GM19023 (cell line): ENCODE results near the gene LMAN2.
A peak's percentile ranks its signal among the peaks of the same experiment; 100 is the strongest.

ENCODE experiments used
- ATAC-seq: cut with Tn5 transposase; IDR thresholded peaks from one replicate; pipeline ENCODE4 v1.9.1; 2021; ENCODE audit warnings: mild to moderate bottlenecking, moderate library complexity; ENCODE audit not compliant: unreplicated experiment

The LMAN2 gene

DNA sequence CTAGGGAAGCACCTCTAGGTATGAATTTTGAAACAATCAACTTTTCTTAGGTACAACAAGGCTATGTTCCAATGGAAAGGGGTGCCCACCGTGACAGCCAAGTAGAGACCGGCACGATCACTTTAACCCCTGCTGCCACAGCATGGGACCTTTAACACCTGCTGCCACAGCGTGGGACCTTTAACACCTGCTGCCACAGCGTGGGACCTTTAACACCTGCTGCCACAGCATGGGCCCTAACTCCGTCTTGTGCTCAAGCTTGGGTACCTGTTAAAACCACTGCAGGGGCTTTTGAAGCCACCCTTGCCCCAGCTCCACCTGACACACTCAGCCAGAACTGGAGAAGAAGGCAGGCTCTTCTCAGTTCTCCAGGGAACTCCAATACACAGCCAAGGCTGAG is 21.6 kb downstream of the LMAN2 start:
- ATAC-seq = no peak

GRCh38 chr5:177328545-177329231 is 22.8 kb downstream of the LMAN2 start:
- no peak for ATAC-seq

DNA sequence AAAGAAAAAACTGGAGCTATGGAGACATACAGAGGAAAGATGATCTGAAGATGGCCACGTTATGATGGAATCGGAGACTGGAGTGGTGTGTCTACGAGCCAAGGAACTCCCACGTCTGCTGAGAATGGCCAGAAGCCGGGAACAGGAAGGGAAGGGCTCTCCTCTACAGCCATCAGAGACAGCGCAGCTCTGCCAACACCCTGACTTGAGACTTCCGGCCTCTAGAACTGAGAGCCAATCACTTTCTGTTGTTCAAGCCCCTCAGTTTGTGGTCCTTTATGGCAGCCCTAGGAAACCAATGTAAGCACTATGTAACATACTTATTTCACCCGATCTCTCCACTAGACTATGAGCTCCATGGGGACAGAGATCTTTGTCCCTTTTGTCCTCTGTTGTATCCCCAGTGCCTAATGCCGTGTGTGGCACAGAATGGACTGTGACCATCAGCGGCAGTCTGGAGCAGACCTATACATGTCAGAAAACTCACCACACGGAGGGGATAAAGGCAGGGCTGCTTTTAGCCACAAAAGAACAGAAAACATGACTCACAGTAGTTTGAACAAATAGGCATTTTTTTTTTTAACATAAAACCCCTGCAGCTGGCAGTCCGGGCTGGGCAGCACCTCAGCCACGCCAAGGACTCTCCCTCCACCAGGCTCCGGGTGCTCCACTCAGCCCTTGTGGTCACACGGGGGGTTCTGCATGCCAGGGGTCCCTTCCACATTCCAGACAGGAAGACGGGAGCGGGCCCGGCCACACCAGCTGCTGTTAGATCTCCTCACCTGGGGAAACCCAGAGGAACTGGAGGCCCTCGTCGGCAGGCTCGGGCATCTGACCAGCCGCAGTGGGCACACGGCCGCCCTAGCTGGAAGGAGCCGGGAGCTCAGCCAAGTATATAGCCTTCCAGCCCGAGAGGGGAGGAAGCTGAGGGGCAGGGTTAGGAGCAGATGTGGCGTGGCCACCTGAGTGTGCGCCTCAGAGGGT is 23.6 kb downstream of the LMAN2 start:
- ATAC-seq = no peak

- no peak for ATAC-seq
Observed at GRCh38 chr5:177325868-177326381, 25.5 kb downstream of the LMAN2 start.

- no peak for ATAC-seq
Observed at GRCh38 chr5:177320879-177321278, 30.6 kb downstream of the LMAN2 start.

DNA sequence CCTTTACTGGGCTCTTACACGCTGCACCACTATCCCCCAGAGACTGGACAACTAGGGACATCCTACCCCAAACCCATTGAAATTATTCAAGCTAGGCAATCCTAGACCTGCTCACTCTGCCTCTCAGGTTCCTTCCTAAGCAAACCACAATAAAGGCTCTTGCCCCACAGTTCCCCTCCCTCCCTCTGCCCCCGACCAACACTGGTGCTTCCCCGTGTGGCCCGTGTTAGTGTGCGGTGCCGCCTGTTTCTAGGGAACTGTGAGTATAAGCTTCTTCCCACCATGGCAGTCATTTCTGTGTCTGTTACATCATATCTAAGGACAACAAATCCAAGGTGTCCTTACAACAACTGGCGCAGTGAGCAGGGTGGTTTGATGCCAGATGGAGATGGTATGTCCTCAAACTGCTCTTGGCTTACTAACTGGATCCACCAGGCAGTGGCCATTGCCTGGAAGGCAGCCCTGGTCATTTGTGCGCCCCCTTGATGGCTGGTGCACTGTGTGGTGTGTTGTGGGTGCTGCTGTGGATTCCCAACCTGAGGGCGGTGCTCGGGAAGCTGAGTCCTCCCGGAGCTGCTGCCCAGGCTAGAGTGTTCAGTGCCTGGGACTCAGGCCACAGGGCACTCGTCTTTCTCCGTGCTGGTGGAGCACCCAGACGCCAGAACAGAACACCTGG is 31.4 kb downstream of the LMAN2 start:
- ATAC-seq = no peak

DNA sequence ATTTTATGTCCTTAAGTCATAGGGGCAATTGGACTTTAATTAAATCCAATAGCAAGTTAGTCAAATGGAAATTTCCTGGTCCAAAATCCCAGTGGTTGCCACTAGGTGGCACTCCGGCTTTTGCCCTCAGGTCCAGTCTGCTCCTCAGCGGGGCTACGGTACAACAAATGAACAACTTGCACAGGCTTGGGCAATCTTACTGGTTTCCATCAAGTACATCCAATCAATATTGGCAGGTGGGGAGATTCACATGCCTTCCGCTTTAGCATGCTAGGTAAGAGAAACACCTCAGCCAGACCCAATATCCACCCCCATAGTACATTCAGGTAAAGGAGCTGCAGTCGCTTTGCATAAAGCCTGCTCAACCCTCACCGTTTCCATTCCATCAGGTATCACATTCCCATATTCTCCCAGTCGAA is 33.5 kb downstream of the LMAN2 start:
- no peak for ATAC-seq

DNA sequence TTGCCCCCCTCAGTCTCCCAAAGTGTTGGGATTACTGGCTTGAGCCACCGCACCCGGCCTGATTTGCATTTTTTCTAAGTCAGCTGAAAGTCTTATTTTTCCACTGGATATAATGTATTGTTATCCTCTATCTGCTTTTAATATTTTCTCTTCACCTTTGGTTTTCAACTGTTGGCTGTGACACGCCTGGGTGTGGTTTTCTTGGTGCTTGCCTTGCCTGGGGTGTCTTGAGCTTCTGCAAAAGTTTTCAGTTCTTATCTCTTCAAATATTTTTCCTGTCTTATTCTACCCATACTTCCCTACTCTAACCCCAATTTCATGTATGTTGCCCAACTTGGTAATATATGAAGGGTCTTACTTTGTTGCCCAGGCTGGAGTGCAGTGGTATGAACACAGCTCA is 35.5 kb downstream of the LMAN2 start:
- no peak for ATAC-seq

GRCh38 chr5:177315411-177315810 is 36.1 kb downstream of the LMAN2 start:
- ATAC-seq = no peak

GRCh38 chr5:177314376-177315342 is 36.8 kb downstream of the LMAN2 start:
- ATAC-seq = no peak

DNA sequence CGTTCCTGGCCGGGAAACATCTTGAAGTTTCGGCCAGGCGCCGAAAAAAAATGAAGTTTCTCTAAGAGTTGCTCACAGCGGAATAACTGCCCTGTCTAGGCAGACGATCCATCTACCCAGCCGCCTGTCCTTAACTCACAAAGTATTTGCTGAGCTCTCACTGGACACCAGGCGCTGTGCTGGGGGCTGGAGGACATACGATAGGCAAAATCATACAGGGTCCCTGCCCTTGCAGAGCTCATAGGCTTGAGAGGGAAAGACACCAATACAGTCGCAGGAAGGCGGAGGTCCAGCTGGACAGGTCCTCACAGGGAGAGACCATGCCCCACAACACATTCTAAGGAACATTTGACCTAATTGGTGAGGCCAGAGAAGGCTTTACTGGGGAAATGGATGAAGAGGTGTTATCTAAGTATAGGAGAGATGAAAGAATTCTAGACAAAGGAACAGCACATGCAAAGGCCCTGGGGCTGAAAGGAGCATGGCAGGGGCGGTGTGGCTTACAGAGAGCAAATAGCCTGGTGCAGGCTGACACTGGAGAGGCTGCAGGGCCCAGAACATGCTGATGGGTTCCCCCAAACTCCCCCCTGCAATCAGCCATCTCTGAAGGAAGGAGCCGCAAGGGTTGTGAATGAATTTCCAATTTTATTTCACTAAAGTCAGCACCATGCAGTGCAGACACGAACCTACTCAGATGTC is 37.8 kb downstream of the LMAN2 start:
- ATAC-seq = no peak

DNA sequence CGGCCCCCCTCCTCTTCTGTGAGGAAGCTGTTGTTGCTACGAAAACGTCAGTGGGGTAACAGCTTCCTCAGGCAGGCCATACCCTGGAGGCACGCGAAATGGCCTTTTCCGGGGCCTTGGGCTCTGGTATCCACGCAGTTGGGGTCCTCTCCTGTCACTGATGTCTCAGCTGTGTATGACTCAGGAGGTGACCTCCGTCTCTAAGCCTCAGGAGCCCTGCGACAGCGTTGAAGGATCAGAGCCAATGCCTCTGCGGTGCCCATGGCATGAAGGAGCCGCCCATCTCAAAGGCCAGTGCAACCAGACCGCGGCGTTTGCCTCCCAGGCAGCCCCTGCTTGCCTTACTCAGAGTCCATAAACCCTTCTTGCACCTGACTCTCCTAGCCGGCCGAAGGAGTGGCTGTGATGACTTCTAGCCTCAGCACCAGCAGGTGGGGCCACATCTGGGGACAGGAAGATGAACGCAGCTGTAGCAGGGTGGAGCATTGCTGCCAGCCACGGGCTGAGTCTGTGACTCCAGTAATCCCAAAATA is 38.8 kb downstream of the LMAN2 start:
- peak; percentile 15 for ATAC-seq

- peak; percentile 82 for ATAC-seq
Observed at GRCh38 chr5:177311723-177312648, 39.5 kb downstream of the LMAN2 start, which contains the start of gene MXD3. Gene MXD3, minus strand, starts transcription at chr5:177311898. Its CDS starts 68 bp downstream, at chr5:177311830.

- no peak for ATAC-seq
Observed at GRCh38 chr5:177311392-177311722, 40.1 kb downstream of the LMAN2 start.

- no peak for ATAC-seq
Observed at GRCh38 chr5:177310757-177311391, 40.6 kb downstream of the LMAN2 start.

DNA sequence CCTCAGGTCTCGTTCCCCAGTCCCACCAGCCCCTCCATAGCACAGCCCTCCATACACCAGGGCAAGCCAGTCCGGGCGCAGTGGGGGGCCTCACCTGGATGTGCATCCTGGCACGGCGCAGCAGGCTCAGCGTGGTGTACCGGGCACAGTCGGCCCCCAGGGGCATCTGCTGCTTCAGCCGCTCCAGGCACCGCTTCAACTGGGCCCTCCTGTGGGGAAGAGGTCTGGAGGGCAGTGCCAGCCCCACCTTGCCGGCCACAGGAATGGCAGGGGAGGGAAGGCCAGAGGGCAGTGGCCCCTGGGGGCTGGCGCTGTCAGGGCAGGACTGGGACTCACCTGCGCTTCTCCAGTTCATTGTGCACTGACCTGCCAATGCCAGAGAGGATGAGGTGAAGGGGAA is 41.1 kb downstream of the LMAN2 start:
- ATAC-seq = no peak

GRCh38 chr5:177309351-177310191 is 41.9 kb downstream of the LMAN2 start:
- ATAC-seq = no peak
